HepG2 (cell line): ENCODE data around the gene HPRT1. TPM values are rescaled to one million over a fixed set of nuclear protein-coding genes. Genes with fewer than 3 reads are reported as not detected.

Experiments
- ATAC-seq: fragments of 200-7000 bp; cut with Tn5 transposase; 3 replicates; pipeline ENCODE4 v1.9.1; 2020; ENCODE audit warnings: mild to moderate bottlenecking, moderate library complexity
- BruUV-seq: library from RNA; stranded (reverse); fragments of 400-500 nt; replicated peaks from 2 replicates; lab custom pipeline; 2021; lab: Mats Ljungman, UMichigan
- CTCF ChIA-PET: fragments of 300-600 bp; formaldehyde crosslinking; extraction: SDS; loops from one replicate; lab custom pipeline; 2021; ENCODE audit warnings: low total read pairs, inconsistent platforms, low intra/inter-chr PET ratio; lab: Yijun Ruan, JAX
- POLR2A ChIA-PET: fragments of 350-600 bp; sonication (Branson Sonifier 250); formaldehyde crosslinking; loops from one replicate; lab custom pipeline; 2020; ENCODE audit warnings: antibody characterized with exemption, inconsistent platforms; lab: Yijun Ruan, JAX
- DNase-seq: peaks from one replicate; pipeline ENCODE4 v3.0.0-alpha.2; 2015; ENCODE audit warnings: low spot score
- FAIRE-seq: peaks from 3 replicates; lab custom pipeline; 2011; peaks lifted over from hg19 to GRCh38; lab: Jason Lieb, UNC
- H2AFZ ChIP-seq: one replicate; pipeline ENCODE4 v1.6.1; 2011; ENCODE audit warnings: low read length, inconsistent platforms
- H3K27ac ChIP-seq: fragments of 300-600 bp; 3 replicates; pipeline ENCODE4 v1.8.0; 2011; ENCODE audit warnings: mixed run types, mild to moderate bottlenecking, mixed read lengths, low read length, inconsistent platforms; ENCODE audit not compliant: insufficient read depth; ENCODE audit errors: extremely low read length
- H3K27me3 ChIP-seq, 2 experiments: fragments of 200-600 bp in 1 of 2; 2 replicates in 1 of 2; 3 replicates in 1 of 2; pipeline versions ENCODE4 v1.6.0 to v1.8.0; 2011; ENCODE audit warnings: low read length in 2 of 2, mild to moderate bottlenecking in 2 of 2, moderate library complexity in 2 of 2, inconsistent platforms in 1 of 2; ENCODE audit not compliant: insufficient read depth in 2 of 2, control insufficient read depth in 1 of 2
- H3K36me3 ChIP-seq, 2 experiments: fragments of 200-600 bp in 1 of 2; replicated peaks in 1 of 2; 2 replicates in 1 of 2; 3 replicates in 1 of 2; pipeline versions ENCODE4 v1.5.1 to v1.8.0; 2011; ENCODE audit warnings: low read length in 2 of 2, inconsistent platforms in 1 of 2; ENCODE audit not compliant: insufficient read depth in 2 of 2, control insufficient read depth in 1 of 2
- H3K4me1 ChIP-seq: 2 replicates; pipeline ENCODE4 v1.5.1; 2012; ENCODE audit warnings: low read length, inconsistent platforms; ENCODE audit not compliant: insufficient read depth
- H3K4me2 ChIP-seq: 2 replicates; pipeline ENCODE4 v1.6.0; 2011; ENCODE audit warnings: low read depth, low read length, inconsistent platforms
- H3K4me3 ChIP-seq, 3 experiments: fragments of 200-600 bp in 1 of 3; sonication (generic), shearing (Covaris generic) in 1 of 3; replicated peaks in 1 of 3; 2 replicates each; pipeline ENCODE4 v1.5.1; 2011 to 2016; ENCODE audit warnings: low read length in 3 of 3, inconsistent platforms in 2 of 3, low read depth in 2 of 3, mild to moderate bottlenecking in 2 of 3, control low read depth in 1 of 3, mixed read lengths in 1 of 3; ENCODE audit not compliant: insufficient read depth in 1 of 3
- H3K79me2 ChIP-seq: one replicate; pipeline ENCODE4 v1.6.1; 2011; ENCODE audit warnings: low read length, inconsistent platforms; ENCODE audit not compliant: insufficient read depth
- H3K9ac ChIP-seq: 2 replicates; pipeline ENCODE4 v1.6.0; 2011; ENCODE audit warnings: mild to moderate bottlenecking, low read depth, low read length, inconsistent platforms; ENCODE audit not compliant: insufficient read depth
- H3K9me3 ChIP-seq: 2 replicates; pipeline ENCODE4 v1.5.1; 2012; ENCODE audit warnings: mild to moderate bottlenecking, low read length
- H4K20me1 ChIP-seq: 2 replicates; pipeline ENCODE4 v1.6.0; 2011; ENCODE audit warnings: inconsistent platforms, mild to moderate bottlenecking, low read length, moderate library complexity; ENCODE audit not compliant: insufficient read depth
- ADNP ChIP-seq: sonication (generic); formaldehyde crosslinking; IDR thresholded peaks from 2 replicates; pipeline ENCODE4 v1.4.0; 2020; ENCODE audit warnings: missing genetic modification reagents
- CEBPB ChIP-seq: IDR thresholded peaks from 2 replicates; pipeline ENCODE4 v1.6.1; 2011; ENCODE audit warnings: low read depth, low read length, improper control_type of control experiment, borderline replicate concordance
- EED ChIP-seq: sonication (generic); formaldehyde crosslinking; IDR thresholded peaks from 2 replicates; pipeline ENCODE4 v1.5.0; 2020; ENCODE audit warnings: mild to moderate bottlenecking, missing genetic modification reagents
- ELF4 ChIP-seq: sonication (generic); formaldehyde crosslinking; IDR thresholded peaks from 2 replicates; pipeline ENCODE4 v1.5.0; 2020; ENCODE audit warnings: missing genetic modification reagents, mild to moderate bottlenecking, moderate library complexity, borderline replicate concordance
- ERF ChIP-seq: IDR thresholded peaks from 2 replicates; pipeline ENCODE4 v1.6.1; 2018; ENCODE audit warnings: missing biosample characterization, missing genetic modification reagents
- HBP1 ChIP-seq: IDR thresholded peaks from 2 replicates; pipeline ENCODE4 v1.6.1; 2016; ENCODE audit warnings: low read depth, control low read depth
- ISX ChIP-seq: sonication (generic); formaldehyde crosslinking; conservative IDR thresholded peaks from 2 replicates; pipeline ENCODE4 v1.5.0; 2020; ENCODE audit warnings: missing genetic modification reagents
- MED8 ChIP-seq: sonication (generic); formaldehyde crosslinking; IDR thresholded peaks from 2 replicates; pipeline ENCODE4 v1.8.1; 2023; ENCODE audit warnings: mild to moderate bottlenecking, missing genetic modification reagents; ENCODE audit not compliant: insufficient replicate concordance
- NR2F6 ChIP-seq, 2 experiments: IDR thresholded peaks; 2 replicates each; pipeline ENCODE4 v1.6.1; 2016; ENCODE audit warnings: antibody characterized with exemption in 1 of 2, mild to moderate bottlenecking in 1 of 2
- POLR2G ChIP-seq: fragments of 200-400 bp; formaldehyde crosslinking; IDR thresholded peaks from 2 replicates; pipeline ENCODE4 v1.6.1; 2018; ENCODE audit warnings: mild to moderate bottlenecking, low read depth, low read length, moderate library complexity
- SALL1 ChIP-seq: sonication (generic); formaldehyde crosslinking; IDR thresholded peaks from 2 replicates; pipeline ENCODE4 v1.8.0; 2022; ENCODE audit warnings: mild to moderate bottlenecking, missing genetic modification reagents
- SAP130 ChIP-seq: IDR thresholded peaks from 2 replicates; pipeline ENCODE4 v1.6.1; 2016; ENCODE audit warnings: low read depth
- SETDB1 ChIP-seq: sonication (generic); formaldehyde crosslinking; IDR thresholded peaks from 2 replicates; pipeline ENCODE4 v1.5.1; 2020; ENCODE audit warnings: missing genetic modification reagents, mild to moderate bottlenecking, borderline replicate concordance
- SOX6 ChIP-seq, 2 experiments: fragments of 450-650 bp in 1 of 2; sonication (generic) in 1 of 2; formaldehyde crosslinking in 1 of 2; IDR thresholded peaks; 2 replicates each; pipeline versions ENCODE4 v1.4.0 to v1.6.1; 2017 to 2020; ENCODE audit warnings: antibody characterized with exemption in 1 of 2, mild to moderate bottlenecking in 1 of 2, missing genetic modification reagents in 1 of 2
- TBP ChIP-seq: sonication (generic); formaldehyde crosslinking; IDR thresholded peaks from 2 replicates; pipeline ENCODE4 v1.5.0; 2020; ENCODE audit warnings: missing genetic modification reagents
- YEATS2 ChIP-seq: sonication (generic); formaldehyde crosslinking; IDR thresholded peaks from 2 replicates; pipeline ENCODE4 v1.4.0; 2020; ENCODE audit warnings: missing genetic modification reagents, borderline replicate concordance
- ZBTB2 ChIP-seq: sonication (generic); formaldehyde crosslinking; IDR thresholded peaks from 2 replicates; pipeline ENCODE4 v1.8.0; 2022; ENCODE audit warnings: low read depth, missing genetic modification reagents
- ZFP36L2 ChIP-seq: sonication (generic); formaldehyde crosslinking; IDR thresholded peaks from 2 replicates; pipeline ENCODE4 v1.4.0; 2020; ENCODE audit warnings: missing genetic modification reagents
- ZNF274 ChIP-seq: sonication (generic); formaldehyde crosslinking; IDR thresholded peaks from 2 replicates; pipeline ENCODE4 v1.5.1; 2020; ENCODE audit warnings: mild to moderate bottlenecking, missing genetic modification reagents
- ZNF275 ChIP-seq: sonication (generic); formaldehyde crosslinking; IDR thresholded peaks from 2 replicates; pipeline ENCODE4 v1.8.0; 2022; ENCODE audit warnings: missing genetic modification reagents, mild to moderate bottlenecking, inconsistent platforms, borderline replicate concordance
- ZNF672 ChIP-seq: sonication (generic); formaldehyde crosslinking; IDR thresholded peaks from 2 replicates; pipeline ENCODE4 v1.8.1; 2022; ENCODE audit warnings: missing genetic modification reagents
- WGBS: methylation state at CpG from one replicate; pipeline ENCODE4 v1.1.6; 2017; ENCODE audit warnings: low lambda C conversion rate; 5-methylcytosine and 5-hydroxymethylcytosine counted together
- in situ Hi-C: cut with HindIII; loops from 2 replicates; pipeline ENCODE4 v1.10.0; 2017; ENCODE audit warnings: low pct_unique_long_range_greater_than_20kb; ENCODE audit not compliant: extremely low pct_ligation_motif_present
- intact Hi-C: fragments of 100-400 bp; cut with micrococcal nuclease; formaldehyde crosslinking; loops from one replicate; pipeline ENCODE4 v1.10.0; 2022; ENCODE audit not compliant: unreplicated experiment
- polyA plus RNA-seq, 8 experiments: library from polyadenylated mRNA; depleted of rRNA in 3 of 8; stranded (reverse) in 7 of 8; unstranded in 1 of 8; fragments of >200 nt; fragmentation: Illumina TruSeq in 4 of 8; extraction: Trizol in 4 of 8; gene quantifications; 2 replicates each; pipeline versions ENCODE4 v1.2.1 to v1.2.3, GENCODE V29; 2011 to 2016; ENCODE audit warnings: low read depth in 4 of 8, missing spikeins in 1 of 8, mixed read lengths in 1 of 8; ENCODE audit not compliant: insufficient read depth in 1 of 8
- total RNA-seq, 5 experiments: library from RNA; depleted of rRNA; stranded (reverse); fragments of >200 nt; fragmentation: Illumina TruSeq; extraction: Trizol; gene quantifications; 2 replicates each; pipeline ENCODE4 v1.2.3, GENCODE V29; 2016; ENCODE audit warnings: low read depth in 1 of 5

HPRT1 gene
- total and polyA plus RNA-seq, 2 of the 13 experiments (the other 11 are each of a cell fraction or from before 2014, with no cell fraction given), result 4.6 to 25.2 TPM

GRCh38 chrX:134478374-134478773 is 18.4 kb downstream of the HPRT1 start (continued):
- TF ChIP-seq ERF (no peak), SETDB1 (CRISPR knock-in tag) (no peak)

GRCh38 chrX:134480061-134480460 is 20.1 kb downstream of the HPRT1 start:
- H3K4me2 ChIP-seq, result no peak overlapping the region
- FAIRE-seq, result no peak
- H3K4me1 ChIP-seq, result no peaks in the 10 kb centered on the region
- no peaks in the 10 kb centered on the region for H3K9me3 ChIP-seq
- TF ChIP-seq ZNF274 (CRISPR knock-in tag) (no peak), SALL1 (CRISPR knock-in tag) (no peak), ELF4 (CRISPR knock-in tag) (no peak), YEATS2 (CRISPR knock-in tag) (no peak), SAP130 (CRISPR knock-in tag) (no peak), ZNF672 (CRISPR knock-in tag) (no peak), ZNF275 (no peak), SOX6 (IDR thresholded peaks at IDR 0.05) (no peak), SOX6 (CRISPR knock-in tag; IDR thresholded peaks at IDR 0.05) (no peak), NR2F6 (IDR thresholded peaks at IDR 0.05) (no peak), NR2F6 (CRISPR knock-in tag; IDR thresholded peaks at IDR 0.05) (no peak), ZBTB2 (CRISPR knock-in tag) (no peak), MED8 (CRISPR knock-in tag) (no peak), TBP (CRISPR knock-in tag) (no peak), EED (CRISPR knock-in tag) (no peak), CEBPB (no peak), POLR2G (no peak), ISX (no peak), HBP1 (no peak), ZFP36L2 (CRISPR knock-in tag) (no peak), ADNP (no peak)
- peaks cover 0 to 3% of the 10 kb centered on the region in 2 experiments; a peak in 2 of 5 replicates for H3K36me3 ChIP-seq
- DNase-seq, result no peak
- intact Hi-C loops, result no loop called here
- H3K79me2 ChIP-seq, result no peaks in the 10 kb centered on the region
- no peaks in the 10 kb centered on the region for H4K20me1 ChIP-seq
- 90% methylated on average over 1 of the region's 1 CpG for WGBS
- no peak overlapping the region for H3K27ac ChIP-seq
- no peak overlapping the region for H3K9ac ChIP-seq
- BruUV-seq, result no TSS peak
- ChIA-PET POLR2A (no interaction called here), CTCF (no interaction called here)
- in situ Hi-C loops, result loop anchor here (10.0 kb wide), 1 partner anchor 285 kb away; no protein-coding TSS in a partner anchor
- H3K4me3 ChIP-seq, result no peak overlapping the region
- H2AFZ ChIP-seq, result no peak overlapping the region
- no peak for ATAC-seq
- H3K27me3 ChIP-seq, result no peaks in the 10 kb centered on the region
